K562 (cell line): Measurements from ENCODE around the gene ZNF195. TPM values are rescaled to one million over a fixed set of nuclear protein-coding genes. Genes with fewer than 3 reads are reported as not detected.

Source experiments
- ATAC-seq: fragments of 200-7000 bp; cut with Tn5 transposase; 3 replicates; pipeline ENCODE4 v1.9.1; 2020; ENCODE audit warnings: moderate library complexity
- BruUV-seq: library from RNA; stranded (reverse); fragments of 400-500 nt; replicated peaks from 2 replicates; lab custom pipeline; 2021; lab: Mats Ljungman, UMichigan
- CTCF ChIA-PET: fragments of 300-600 bp; formaldehyde crosslinking; extraction: SDS; loops from one replicate; lab custom pipeline; 2021; ENCODE audit warnings: low intra/inter-chr PET ratio; lab: Yijun Ruan, JAX
- POLR2A ChIA-PET: fragments of 300-600, 350-650 bp; sonication (Branson Sonifier 250); formaldehyde crosslinking; extraction: SDS; loops from one replicate; lab custom pipeline; 2021; ENCODE audit warnings: antibody characterized with exemption, inconsistent platforms; lab: Yijun Ruan, JAX
- DNase-seq, 4 experiments: peaks; one replicate each; pipeline versions ENCODE4 v3.0.0 to v3.0.0-alpha.2; 2011 to 2018; ENCODE audit warnings: low spot score in 3 of 4, mixed read lengths in 3 of 4; ENCODE audit errors: extremely low read depth in 1 of 4
- FAIRE-seq: peaks from 2 replicates; lab custom pipeline; 2011; peaks lifted over from hg19 to GRCh38; lab: Jason Lieb, UNC
- H2AFZ ChIP-seq: 2 replicates; pipeline ENCODE4 v1.6.0; 2011; ENCODE audit warnings: low read depth, low read length, control low read depth, inconsistent platforms
- H3K27ac ChIP-seq: fragments of 200-600 bp; 3 replicates; pipeline ENCODE4 v1.8.0; 2011; ENCODE audit warnings: low read depth, mild to moderate bottlenecking, control low read depth, inconsistent platforms, low read length, moderate library complexity, mixed read lengths; ENCODE audit errors: extremely low read depth
- H3K27me3 ChIP-seq, 2 experiments: fragments of 300-600 bp in 1 of 2; 2 replicates in 1 of 2; 3 replicates in 1 of 2; pipeline versions ENCODE4 v1.6.0 to v1.8.0; 2011; ENCODE audit warnings: inconsistent platforms in 2 of 2, low read length in 2 of 2, mild to moderate bottlenecking in 1 of 2, mixed read lengths in 1 of 2, moderate library complexity in 1 of 2; ENCODE audit not compliant: control insufficient read depth in 2 of 2, insufficient read depth in 2 of 2
- H3K36me3 ChIP-seq: fragments of 300-600 bp; 3 replicates; pipeline ENCODE4 v1.8.0; 2011; ENCODE audit warnings: mild to moderate bottlenecking, low read length, inconsistent platforms; ENCODE audit not compliant: control insufficient read depth, insufficient read depth
- H3K4me1 ChIP-seq, 2 experiments: fragments of 200-600 bp in 1 of 2; replicated peaks in 1 of 2; 2 replicates in 1 of 2; 3 replicates in 1 of 2; pipeline versions ENCODE4 v1.5.1 to v1.8.0; 2011; ENCODE audit warnings: inconsistent platforms in 2 of 2, low read length in 2 of 2, mild to moderate bottlenecking in 1 of 2, mixed read lengths in 1 of 2, moderate library complexity in 1 of 2; ENCODE audit not compliant: control insufficient read depth in 2 of 2, insufficient read depth in 2 of 2
- H3K4me2 ChIP-seq: 2 replicates; pipeline ENCODE4 v1.6.1; 2011; ENCODE audit warnings: low read length, control low read depth, inconsistent platforms, mixed read lengths; ENCODE audit not compliant: insufficient read depth
- H3K4me3 ChIP-seq: fragments of 200-600 bp; sonication (generic), shearing (Covaris generic); 2 replicates; pipeline ENCODE4 v1.5.1; 2016; ENCODE audit warnings: control low read depth, inconsistent platforms
- H3K79me2 ChIP-seq: fragments of 200-600 bp; 3 replicates; pipeline ENCODE4 v1.8.0; 2011; ENCODE audit warnings: low read length, inconsistent platforms; ENCODE audit not compliant: control insufficient read depth, insufficient read depth
- H3K9ac ChIP-seq, 2 experiments: 2 replicates each; pipeline versions ENCODE4 v1.6.0 to v1.6.1; 2011; ENCODE audit warnings: low read depth in 2 of 2, low read length in 2 of 2, control low read depth in 1 of 2, inconsistent platforms in 1 of 2, mild to moderate bottlenecking in 1 of 2, mixed read lengths in 1 of 2; ENCODE audit not compliant: insufficient read depth in 1 of 2
- H3K9me1 ChIP-seq: one replicate; pipeline ENCODE4 v1.6.0; 2011; ENCODE audit warnings: inconsistent platforms, mild to moderate bottlenecking, low read length, moderate library complexity; ENCODE audit not compliant: control insufficient read depth, insufficient read depth
- H3K9me3 ChIP-seq: replicated peaks from 2 replicates; pipeline ENCODE4 v1.5.1; 2011; ENCODE audit warnings: low read depth, low read length, inconsistent platforms; ENCODE audit not compliant: control insufficient read depth, insufficient read depth
- H4K20me1 ChIP-seq: replicated peaks from 2 replicates; pipeline ENCODE4 v1.6.1; 2011; ENCODE audit warnings: low read length, inconsistent platforms, mixed read lengths; ENCODE audit not compliant: control insufficient read depth, insufficient read depth
- BCOR ChIP-seq: fragments of 450-650 bp; IDR thresholded peaks from 2 replicates; pipeline ENCODE4 v1.6.1; 2016
- CGGBP1 ChIP-seq: fragments of 250-450 bp; sonication (Bioruptor Pico); IDR thresholded peaks from 2 replicates; pipeline ENCODE4 v1.9.0; 2021; ENCODE audit warnings: mild to moderate bottlenecking
- FOS ChIP-seq: IDR thresholded peaks from 3 replicates; pipeline ENCODE4 v1.6.1; 2011; ENCODE audit not compliant: insufficient read length; ENCODE audit errors: extremely low read depth
- FOXM1 ChIP-seq, 2 experiments: fragments of 450-650 bp in 1 of 2; sonication (generic) in 1 of 2; formaldehyde crosslinking in 1 of 2; IDR thresholded peaks; 2 replicates each; pipeline versions ENCODE4 v1.6.1 to v1.9.0; 2017 to 2022; ENCODE audit warnings: low read depth in 2 of 2, mild to moderate bottlenecking in 2 of 2, missing genetic modification reagents in 1 of 2, moderate library complexity in 1 of 2
- GTF2E2 ChIP-seq: fragments of 200-800 bp; sonication (Bioruptor generic); IDR thresholded peaks from 2 replicates; pipeline ENCODE4 v1.6.1; 2016; ENCODE audit warnings: missing genetic modification characterization, missing compliant biosample characterization
- HEY1 ChIP-seq: fragments of 250-450 bp; sonication (Bioruptor Pico); IDR thresholded peaks from 2 replicates; pipeline ENCODE4 v1.5.0; 2020; ENCODE audit warnings: mild to moderate bottlenecking, moderate library complexity, borderline replicate concordance
- IRF2 ChIP-seq: sonication (generic); formaldehyde crosslinking; IDR thresholded peaks from 2 replicates; pipeline ENCODE4 v1.8.1; 2022; ENCODE audit warnings: mild to moderate bottlenecking, missing genetic modification reagents
- KDM1A ChIP-seq, 2 experiments: fragments of 450-650 bp; IDR thresholded peaks; 2 replicates each; pipeline ENCODE4 v1.6.1; 2016; ENCODE audit warnings: mild to moderate bottlenecking in 2 of 2
- NCOR1 ChIP-seq: fragments of 450-650 bp; IDR thresholded peaks from 2 replicates; pipeline ENCODE4 v1.6.1; 2016; ENCODE audit warnings: mild to moderate bottlenecking, moderate library complexity
- RBM25 ChIP-seq: fragments of 200-400 bp; formaldehyde crosslinking; IDR thresholded peaks from 2 replicates; pipeline ENCODE4 v1.6.1; 2018; ENCODE audit warnings: low read length, low read depth, moderate library complexity; ENCODE audit not compliant: severe bottlenecking
- TRIM28 ChIP-seq: fragments of 450-650 bp; IDR thresholded peaks from 2 replicates; pipeline ENCODE4 v1.6.1; 2017
- YBX1 ChIP-seq: fragments of 450-650 bp; IDR thresholded peaks from 2 replicates; pipeline ENCODE4 v1.7.1; 2016; ENCODE audit warnings: mild to moderate bottlenecking
- ZFP1 ChIP-seq: fragments of 450-650 bp; formaldehyde crosslinking; IDR thresholded peaks from 2 replicates; pipeline ENCODE4 v1.4.0; 2020; ENCODE audit warnings: mild to moderate bottlenecking, mixed read lengths
- ZNF655 ChIP-seq: fragments of 250-450 bp; sonication (Bioruptor Pico); IDR thresholded peaks from 2 replicates; pipeline ENCODE4 v1.5.0; 2021
- WGBS: fragments of 100-300 bp; shearing (Covaris generic); methylation state at CpG from one replicate; pipeline ENCODE4 v1.1.6; 2016; ENCODE audit warnings: low coverage, mixed read lengths; ENCODE audit not compliant: insufficient coverage; ENCODE audit errors: missing lambda C conversion rate; 5-methylcytosine and 5-hydroxymethylcytosine counted together
- in situ Hi-C: fragments of 300-500 bp; cut with MboI; formaldehyde crosslinking; loops from 4 replicates; pipeline ENCODE4 v1.15.0; 2018; ENCODE audit warnings: inconsistent platforms, mixed read lengths
- intact Hi-C: fragments of 100-400 bp; cut with micrococcal nuclease; formaldehyde crosslinking; loops from 2 replicates; pipeline ENCODE4 v1.14.2; 2022
- polyA plus RNA-seq, 8 experiments: library from polyadenylated mRNA; depleted of rRNA in 4 of 8; stranded (reverse) in 5 of 8; unstranded in 3 of 8; fragments of >200 nt; fragmentation: Nextera tagmentation in 2 of 8; fragmentation: Illumina TruSeq in 1 of 8; extraction: Ambion mirVana in 2 of 8; extraction: Trizol in 1 of 8; gene quantifications; 2 replicates each; pipeline versions ENCODE4 v1.2.1 to v1.2.3, GENCODE V29; 2011 to 2014; ENCODE audit warnings: inconsistent platforms in 1 of 8, missing spikeins in 1 of 8
- total RNA-seq, 7 experiments: library from RNA; depleted of rRNA in 6 of 7; stranded (reverse); fragments of >200 nt in 6 of 7; fragmentation: Illumina TruSeq in 2 of 7; extraction: Trizol in 2 of 7; gene quantifications; 2 replicates each; pipeline versions ENCODE4 v1.2.1 to v1.2.3, GENCODE V29; 2011 to 2021; ENCODE audit warnings: low replicate concordance in 1 of 7

ZNF195 gene
- total and polyA plus RNA-seq, 9 of the 15 experiments (the other 6 are each of a cell fraction or from before 2014, with no cell fraction given), result 42.1 to 75.5 (median 60.4) TPM

- no peak for FAIRE-seq
- Histone ChIP-seq H3K36me3 (no peaks in the 10 kb centered on the region), H3K9ac (no peak overlapping the region)
- CTCF ChIA-PET, result no interaction called here
- no peak for ATAC-seq
- TF ChIP-seq FOS (no peak), CGGBP1 (no peak), ZFP1 (CRISPR knock-in tag) (no peak)
- TF ChIP-seq, all 486 proteins: peak for 0
- BruUV-seq, result no TSS peak
- no peak for DNase-seq
- 41% methylated on average over 5 of the region's 5 CpGs for WGBS
- no peak overlapping the region for H3K4me3 ChIP-seq
- intact Hi-C loops (no loop called here), in situ Hi-C loops (loop anchor here (5.0 kb wide), 1 partner anchor 66 kb away; no protein-coding TSS in a partner anchor)
- no peaks in the 10 kb centered on the region for H3K79me2 ChIP-seq
- POLR2A ChIA-PET, result no interaction called here
- H2AFZ ChIP-seq, result no peak overlapping the region
- peaks cover 8% of the 10 kb centered on the region for H3K9me3 ChIP-seq
- H3K27me3 ChIP-seq, result no peaks in the 10 kb centered on the region
- H4K20me1 ChIP-seq, result no peaks in the 10 kb centered on the region
- H3K4me2 ChIP-seq, result no peak overlapping the region
- H3K9me1 ChIP-seq, result no peaks in the 10 kb centered on the region
- no peak overlapping the region for H3K27ac ChIP-seq
- no peaks in the 10 kb centered on the region for H3K4me1 ChIP-seq
These were observed 25.9 kb downstream of the ZNF195 start for GRCh38 chr11:3353066-3353465.

DNA sequence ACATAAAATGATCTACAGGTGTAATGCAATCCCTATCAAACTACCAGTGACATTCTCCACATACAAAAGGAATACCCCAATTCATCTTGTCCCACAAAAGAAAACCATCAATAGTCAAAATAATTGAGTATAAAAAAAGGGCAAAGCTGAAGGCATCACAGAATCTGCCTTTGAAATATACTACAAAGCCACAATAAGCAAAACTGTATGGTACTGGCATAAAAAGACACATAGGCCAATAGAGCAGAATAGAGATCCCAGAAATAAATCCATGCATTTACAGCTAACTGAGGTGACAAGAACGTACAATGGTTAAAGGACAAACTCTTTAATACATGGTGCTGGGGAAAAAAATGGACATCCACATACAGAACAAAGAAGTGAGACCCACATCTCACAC lies 31.8 kb downstream of the ZNF195 start:
- Histone ChIP-seq H3K4me1 (peaks cover 9 to 15% of the 10 kb centered on the region in 2 experiments; a peak in 4 of 5 replicates), H3K36me3 (no peaks in the 10 kb centered on the region), H3K27ac (no peak overlapping the region), H3K9me1 (no peaks in the 10 kb centered on the region), H3K9ac (no peak overlapping the region), H3K27me3 (no peaks in the 10 kb centered on the region), H3K4me3 (no peak overlapping the region), H3K9me3 (peaks cover 6% of the 10 kb centered on the region), H3K4me2 (no peak overlapping the region), H4K20me1 (no peaks in the 10 kb centered on the region), H3K79me2 (no peaks in the 10 kb centered on the region), H2AFZ (no peak overlapping the region)
- POLR2A ChIA-PET, result no interaction called here
- no peak for FAIRE-seq
- no peak for ATAC-seq
- in situ Hi-C loops (loop anchor here (5.0 kb wide), 1 partner anchor 60 kb away; no protein-coding TSS in a partner anchor), intact Hi-C loops (no loop called here)
- BruUV-seq, result no TSS peak
- CTCF ChIA-PET, result interaction anchor here (0.6 kb wide), 1 partner anchor 497 kb away, joined by 3 read pairs; no protein-coding TSS in a partner anchor
- WGBS, result 27% methylated on average over 1 of the region's 1 CpG
- TF ChIP-seq IRF2 (CRISPR knock-in tag) (no peak), GTF2E2 (no peak), BCOR (0 out of 2 replicates have a peak, but pooled peaks have one; percentile 48), RBM25 (peak; percentile 68), KDM1A (IDR thresholded peaks at IDR 0.05) (peak; percentile 21 to 29; a peak in 1 of 4 replicates), FOXM1 (IDR thresholded peaks at IDR 0.05; ENCODE audit: low read depth) (no peak), FOXM1 (CRISPR knock-in tag; IDR thresholded peaks at IDR 0.05; ENCODE audit: low read depth) (no peak), NCOR1 (no peak), HEY1 (CRISPR knock-in tag) (no peak), ZNF655 (CRISPR knock-in tag) (no peak), TRIM28 (peak; percentile 51; the same call in 1 of the 2 replicates), YBX1 (no peak)
- DNase-seq, result no peak
